GM19438 (cell line): ENCODE data around the gene RHD.
"Not testable (repeated sequence)": the region's sequence is repeated elsewhere in the genome, so short reads cannot be mapped to it uniquely, and the experiment has no call there.

ENCODE experiments used
- ATAC-seq: cut with Tn5 transposase; IDR thresholded peaks from one replicate; pipeline ENCODE4 v1.9.1; 2021; ENCODE audit warnings: low read depth; ENCODE audit not compliant: unreplicated experiment

RHD gene

GRCh38 chr1:25272238-25272637, at the start of gene RHD:
Gene RHD, plus strand, starts transcription at chr1:25272509. Its CDS starts 39 bp downstream, at chr1:25272548.
- ATAC-seq: not testable (repeated sequence)

GRCh38 chr1:25222606-25223005, 49.7 kb upstream of the RHD start:
- no peak for ATAC-seq

DNA sequence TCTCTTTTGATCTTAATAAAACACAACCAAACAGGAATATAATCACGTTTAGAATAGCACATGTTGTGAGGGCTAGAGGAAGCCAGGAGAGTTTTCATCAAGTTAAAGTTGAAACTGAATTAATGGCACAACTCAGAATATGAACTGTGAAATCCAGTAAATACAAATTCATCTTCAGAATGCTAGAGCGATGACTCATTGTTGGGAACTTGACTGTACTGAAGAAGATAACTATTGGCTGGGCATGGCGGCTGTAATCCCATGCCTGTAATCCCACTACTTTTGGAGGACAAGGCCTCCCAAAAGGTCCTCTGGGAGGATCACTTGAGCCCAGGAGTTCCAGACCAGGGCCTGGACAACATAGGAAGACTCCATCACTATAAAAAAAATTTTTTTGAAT, 48.8 kb upstream of the RHD start:
- ATAC-seq: no peak

DNA sequence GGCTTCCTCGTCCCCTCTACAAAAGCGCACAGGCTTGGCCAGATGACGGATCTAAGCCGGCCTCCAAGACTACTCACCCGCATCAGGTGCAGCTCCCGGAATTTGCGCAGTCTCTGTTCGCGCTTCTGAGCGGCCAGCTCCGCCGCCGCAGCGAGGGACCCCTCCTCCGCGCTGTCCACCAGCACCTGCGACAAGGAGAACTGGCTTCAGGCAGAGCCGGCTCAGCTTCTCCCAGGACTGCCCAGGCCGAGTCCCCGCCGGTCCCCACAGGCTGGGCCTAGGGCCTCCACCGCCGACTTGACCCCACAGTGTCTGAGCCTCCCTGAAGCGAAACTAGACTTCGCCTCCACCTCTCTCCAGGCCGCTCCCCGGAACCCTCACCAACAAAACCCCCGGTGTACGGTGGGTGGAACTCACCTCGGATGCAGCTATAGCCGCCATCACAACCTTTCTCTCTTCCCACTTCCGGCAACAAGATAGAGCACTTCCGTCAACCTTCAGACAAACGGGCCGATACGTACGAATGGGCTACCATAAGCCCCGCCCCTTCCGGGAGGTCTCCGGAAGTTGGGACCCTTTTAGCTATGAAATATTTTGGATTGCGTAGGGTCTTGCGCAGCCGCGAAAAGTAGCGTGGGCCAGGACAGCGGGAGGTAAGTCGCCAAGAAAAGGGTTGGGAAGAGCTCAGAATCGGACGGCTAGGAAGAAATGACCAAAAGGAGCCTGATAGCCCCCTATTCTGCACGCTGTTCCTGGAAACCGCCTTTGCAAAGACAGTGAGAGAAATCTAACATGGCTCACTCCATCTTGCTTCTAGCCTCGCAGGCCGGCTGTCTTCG, 40.1 kb upstream of the RHD start, which contains the start of gene SYF2:
TSS of gene SYF2 (minus strand) at position 476 of the 839 bp plus-strand sequence. CDS start at position 441, 35 bp downstream.
- ATAC-seq: peak; percentile 68

GRCh38 chr1:25232866-25233784, 39.2 kb upstream of the RHD start:
- no peak for ATAC-seq

GRCh38 chr1:25235411-25235810, 36.9 kb upstream of the RHD start:
- not testable (repeated sequence) for ATAC-seq

DNA sequence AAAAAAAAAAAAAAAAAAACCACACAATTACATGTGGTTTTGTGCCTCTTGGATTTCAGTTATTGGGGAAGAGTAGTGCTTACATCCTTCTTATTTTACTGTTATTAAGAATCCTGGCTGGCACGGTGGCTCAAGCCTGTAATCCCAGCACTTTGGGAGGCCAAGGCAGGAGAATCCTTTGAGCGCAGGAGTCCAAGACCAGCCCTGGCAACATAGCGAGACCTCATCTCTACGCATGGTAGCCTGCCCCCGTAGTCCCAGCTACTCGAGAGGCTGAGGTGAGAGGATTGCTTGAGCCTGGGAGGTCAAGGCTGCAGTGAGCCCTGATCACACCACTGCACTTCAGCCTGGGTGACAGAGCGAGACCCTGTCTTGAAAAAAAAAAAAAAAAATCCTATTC, 36.0 kb upstream of the RHD start:
- ATAC-seq: not testable (repeated sequence)

DNA sequence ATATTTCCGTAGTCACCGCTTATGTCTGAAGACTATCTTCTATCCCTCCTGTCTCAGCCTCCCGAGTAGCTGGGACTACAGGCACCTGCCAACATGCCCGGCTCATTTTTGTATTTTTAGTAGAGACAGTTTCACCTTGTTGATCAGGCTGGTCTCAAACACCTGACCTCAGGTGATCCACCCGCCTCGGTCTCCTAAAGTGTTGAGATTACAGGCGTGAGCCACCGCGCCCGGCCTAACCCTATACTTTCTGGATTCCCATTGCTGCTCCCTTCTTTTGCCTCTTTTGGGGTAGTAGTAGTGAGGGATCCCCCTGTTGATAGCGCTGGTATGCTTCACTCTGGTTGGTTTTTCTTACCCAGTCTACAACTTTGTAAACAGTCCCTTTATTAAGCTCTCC, 34.3 kb upstream of the RHD start:
- ATAC-seq: no peak

DNA sequence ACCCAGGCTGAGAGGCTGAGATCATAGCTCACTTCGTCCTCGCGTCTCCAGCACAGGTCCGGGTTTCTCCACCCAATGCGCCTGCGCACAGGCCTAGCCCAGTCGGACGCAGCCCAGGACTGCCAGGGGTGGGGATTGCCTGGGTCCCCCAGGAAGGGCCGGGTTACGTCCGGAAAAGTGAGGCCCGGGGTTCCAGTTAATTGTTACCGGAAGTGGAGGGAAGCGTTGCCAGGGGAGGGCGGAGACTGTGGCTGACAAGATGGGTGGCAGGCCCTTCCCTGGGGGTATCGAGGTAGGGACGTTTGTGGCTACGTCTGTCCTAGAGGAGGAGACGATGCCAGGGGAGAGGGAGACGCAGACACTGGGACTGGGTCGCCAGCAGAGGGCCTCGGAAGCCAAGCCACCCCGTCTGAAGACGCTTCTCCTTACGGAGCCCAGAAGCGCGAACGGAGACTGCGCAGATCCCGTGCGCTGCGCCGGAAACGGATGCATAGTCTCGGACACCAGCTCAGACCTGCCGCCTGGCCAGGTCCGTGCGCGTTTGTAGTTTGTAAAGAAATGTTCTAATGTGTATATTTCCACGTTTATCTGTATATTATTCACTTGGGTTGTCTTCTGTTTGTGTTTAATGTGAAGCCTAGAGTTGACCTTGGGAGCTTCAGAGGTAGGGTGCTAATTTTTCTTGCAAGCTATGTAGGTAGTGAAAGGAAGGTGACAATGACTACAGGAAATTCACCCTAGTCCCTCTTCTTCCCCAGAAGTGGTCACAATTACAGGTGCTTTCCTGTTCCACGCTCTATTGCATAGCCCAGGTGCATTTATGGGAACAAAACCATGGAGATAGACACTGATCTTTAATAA, 32.4 kb upstream of the RHD start:
- ATAC-seq: peak; percentile 77

DNA sequence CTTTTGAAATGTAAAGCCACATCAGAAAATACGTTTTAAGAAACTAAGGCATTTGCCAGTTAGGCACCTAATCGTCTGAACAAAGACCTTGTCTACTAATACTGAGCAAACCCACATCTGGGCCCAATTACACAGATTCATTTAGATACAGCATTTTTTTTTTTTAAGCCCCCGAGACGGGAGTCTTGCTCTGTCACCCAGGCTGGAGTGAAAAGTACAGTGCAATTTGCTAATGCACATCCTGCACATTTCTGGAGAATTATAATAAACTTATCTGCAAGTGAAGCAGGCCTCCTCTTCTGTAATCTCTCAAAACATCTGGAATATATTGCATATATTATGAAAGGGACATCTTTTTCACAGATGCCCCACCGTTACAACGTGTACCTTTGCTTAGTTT, 28.4 kb upstream of the RHD start:
- ATAC-seq: no peak

- no peak for ATAC-seq
Measured at GRCh38 chr1:25245393-25245792, 26.9 kb upstream of the RHD start.

- ATAC-seq: no peak
Measured at GRCh38 chr1:25245809-25246599, 26.3 kb upstream of the RHD start.

DNA sequence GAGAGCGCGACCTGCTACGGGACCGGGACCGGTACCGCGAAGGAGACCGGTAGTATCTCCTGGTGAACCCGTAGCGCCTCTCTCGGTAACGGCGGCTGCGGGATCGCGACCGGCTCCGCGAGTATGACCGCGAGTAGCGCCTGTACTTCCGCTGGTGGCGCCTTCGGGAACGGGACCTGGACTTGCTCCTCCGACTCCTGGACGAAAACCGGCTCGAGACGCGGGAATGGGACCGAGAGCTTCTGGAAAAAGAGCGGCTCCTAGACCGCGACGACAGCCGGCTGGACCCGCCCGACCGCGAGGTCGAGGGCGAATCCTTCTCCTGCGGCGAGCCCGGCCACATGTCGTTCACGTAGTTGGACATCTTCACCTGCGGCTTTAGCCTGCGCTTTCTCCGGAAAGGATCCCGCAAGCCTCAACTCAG, 25.7 kb upstream of the RHD start:
- ATAC-seq: no peak

GRCh38 chr1:25247024-25247828, 25.1 kb upstream of the RHD start, which contains the start of gene RSRP1:
Gene RSRP1, minus strand, starts transcription at chr1:25247454. Its CDS starts 491 bp downstream, at chr1:25246963.
- ATAC-seq: peak; percentile 87

GRCh38 chr1:25247829-25248754, 24.2 kb upstream of the RHD start:
- peak; percentile 31 for ATAC-seq

DNA sequence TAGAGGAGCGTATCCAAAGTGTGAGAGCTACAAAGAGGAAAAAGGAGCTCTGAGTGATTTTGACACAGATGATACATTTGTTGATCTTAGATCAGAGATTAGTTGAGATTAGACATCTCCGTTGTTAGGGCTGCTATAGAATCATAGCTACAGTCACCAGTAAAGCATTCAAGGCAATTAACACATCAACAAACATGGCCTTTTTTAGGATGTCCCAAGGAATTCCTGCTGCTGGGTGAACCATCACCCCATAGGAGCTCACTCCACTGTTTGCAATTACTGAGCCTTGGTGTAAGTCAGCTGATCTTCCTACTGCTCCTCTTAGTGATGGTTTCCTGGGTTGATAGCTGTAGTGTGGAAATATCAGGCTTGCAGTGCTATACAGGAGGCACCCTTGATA, 18.4 kb upstream of the RHD start:
- ATAC-seq: no peak

GRCh38 chr1:25255706-25256577, 16.4 kb upstream of the RHD start:
- no peak for ATAC-seq
